IMR-90 (cell line): Measurements from ENCODE around the gene SYNGR3.

Experiments
- BHLHE40 ChIP-seq: fragments of 150-350 bp; IDR thresholded peaks from 2 replicates; pipeline ENCODE4 v1.6.1; 2016; ENCODE audit warnings: mild to moderate bottlenecking, low read depth, low read length
- MXI1 ChIP-seq: IDR thresholded peaks from 2 replicates; pipeline ENCODE4 v1.6.1; 2012; ENCODE audit warnings: low read depth, mild to moderate bottlenecking, low read length, moderate library complexity, borderline replicate concordance
- NFE2L2 ChIP-seq: fragments of 150-350 bp; IDR thresholded peaks from 2 replicates; pipeline ENCODE4 v1.6.1; 2016; ENCODE audit warnings: low read depth, mild to moderate bottlenecking, low read length
- POLR2A ChIP-seq: IDR thresholded peaks from 2 replicates; pipeline ENCODE4 v1.6.1; 2012; ENCODE audit warnings: mild to moderate bottlenecking, low read depth, low read length
- RAD21 ChIP-seq: IDR thresholded peaks from 2 replicates; pipeline ENCODE4 v1.6.1; 2012; ENCODE audit warnings: low read length, improper control_type of control experiment
- SMC3 ChIP-seq: fragments of 150-350 bp; IDR thresholded peaks from 2 replicates; pipeline ENCODE4 v1.6.1; 2016; ENCODE audit warnings: low read depth, mild to moderate bottlenecking, antibody characterized with exemption, low read length, moderate library complexity
- TF ChIP-seq, protein P1 (sequence below): conservative IDR thresholded peaks from 2 replicates; pipeline ENCODE4 v1.5.1; 2012; ENCODE audit warnings: mild to moderate bottlenecking, low read depth, low read length, improper control_type of control experiment
- TF ChIP-seq, protein P2 (sequence below): fragments of 150-350 bp; IDR thresholded peaks from 2 replicates; pipeline ENCODE4 v1.6.1; 2017; ENCODE audit warnings: mild to moderate bottlenecking, antibody characterized with exemption, low read length, low read depth

DNA sequence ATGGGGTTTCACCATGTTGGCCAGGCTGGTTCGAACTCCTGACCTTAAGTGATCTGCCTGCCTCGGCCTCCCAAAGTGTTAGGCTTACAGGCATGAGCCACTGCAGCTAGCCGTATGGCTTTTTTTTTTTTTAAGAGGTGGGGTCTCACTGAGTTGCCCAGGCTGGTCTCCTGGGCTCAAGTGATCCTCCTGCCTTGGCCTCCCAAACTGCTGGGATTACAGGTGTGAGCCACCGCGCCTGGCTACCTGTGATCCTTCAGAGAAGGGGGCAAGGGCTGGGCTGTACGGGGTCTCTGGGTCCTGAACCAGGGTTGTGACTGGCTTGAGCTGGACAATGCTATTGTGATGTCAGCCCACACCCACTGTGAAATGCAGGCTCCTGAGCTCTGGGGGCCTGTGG is 23.3 kb upstream of the SYNGR3 start, which contains the start of gene RNF151:
- no peak for TF ChIP-seq POLR2A
- TF ChIP-seq, protein P1, sequence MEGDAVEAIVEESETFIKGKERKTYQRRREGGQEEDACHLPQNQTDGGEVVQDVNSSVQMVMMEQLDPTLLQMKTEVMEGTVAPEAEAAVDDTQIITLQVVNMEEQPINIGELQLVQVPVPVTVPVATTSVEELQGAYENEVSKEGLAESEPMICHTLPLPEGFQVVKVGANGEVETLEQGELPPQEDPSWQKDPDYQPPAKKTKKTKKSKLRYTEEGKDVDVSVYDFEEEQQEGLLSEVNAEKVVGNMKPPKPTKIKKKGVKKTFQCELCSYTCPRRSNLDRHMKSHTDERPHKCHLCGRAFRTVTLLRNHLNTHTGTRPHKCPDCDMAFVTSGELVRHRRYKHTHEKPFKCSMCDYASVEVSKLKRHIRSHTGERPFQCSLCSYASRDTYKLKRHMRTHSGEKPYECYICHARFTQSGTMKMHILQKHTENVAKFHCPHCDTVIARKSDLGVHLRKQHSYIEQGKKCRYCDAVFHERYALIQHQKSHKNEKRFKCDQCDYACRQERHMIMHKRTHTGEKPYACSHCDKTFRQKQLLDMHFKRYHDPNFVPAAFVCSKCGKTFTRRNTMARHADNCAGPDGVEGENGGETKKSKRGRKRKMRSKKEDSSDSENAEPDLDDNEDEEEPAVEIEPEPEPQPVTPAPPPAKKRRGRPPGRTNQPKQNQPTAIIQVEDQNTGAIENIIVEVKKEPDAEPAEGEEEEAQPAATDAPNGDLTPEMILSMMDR: no peak
- TF ChIP-seq BHLHE40: no peak
- TF ChIP-seq, protein P2, sequence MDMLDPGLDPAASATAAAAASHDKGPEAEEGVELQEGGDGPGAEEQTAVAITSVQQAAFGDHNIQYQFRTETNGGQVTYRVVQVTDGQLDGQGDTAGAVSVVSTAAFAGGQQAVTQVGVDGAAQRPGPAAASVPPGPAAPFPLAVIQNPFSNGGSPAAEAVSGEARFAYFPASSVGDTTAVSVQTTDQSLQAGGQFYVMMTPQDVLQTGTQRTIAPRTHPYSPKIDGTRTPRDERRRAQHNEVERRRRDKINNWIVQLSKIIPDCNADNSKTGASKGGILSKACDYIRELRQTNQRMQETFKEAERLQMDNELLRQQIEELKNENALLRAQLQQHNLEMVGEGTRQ: no peak
- TF ChIP-seq RAD21: no peak
- no peak for TF ChIP-seq NFE2L2
- TF ChIP-seq MXI1: no peak
- TF ChIP-seq SMC3: no peak
